GM10248 (cell line): ENCODE data around the gene PACC1.

Experiments
- CTCF ChIA-PET: fragments of 300-600 bp; sonication (Branson Sonifier 250); formaldehyde crosslinking; extraction: SDS; loops from one replicate; lab custom pipeline; 2021; ENCODE audit warnings: antibody characterized with exemption; lab: Yijun Ruan, JAX
- POLR2A ChIA-PET: fragments of 350-650 bp; sonication (Branson Sonifier 250); formaldehyde crosslinking; extraction: SDS; loops from one replicate; lab custom pipeline; 2020; ENCODE audit warnings: antibody characterized with exemption; lab: Yijun Ruan, JAX
- DNase-seq: peaks from one replicate; pipeline ENCODE4 v3.0.0; 2012; ENCODE audit errors: extremely low spot score
- TF ChIP-seq, protein P1 (sequence below): IDR thresholded peaks from 2 replicates; pipeline ENCODE4 v1.5.1; 2012; ENCODE audit warnings: mild to moderate bottlenecking, low read depth; ENCODE audit errors: extremely low read depth, missing control alignments, control extremely low read depth

The PACC1 gene

DNA sequence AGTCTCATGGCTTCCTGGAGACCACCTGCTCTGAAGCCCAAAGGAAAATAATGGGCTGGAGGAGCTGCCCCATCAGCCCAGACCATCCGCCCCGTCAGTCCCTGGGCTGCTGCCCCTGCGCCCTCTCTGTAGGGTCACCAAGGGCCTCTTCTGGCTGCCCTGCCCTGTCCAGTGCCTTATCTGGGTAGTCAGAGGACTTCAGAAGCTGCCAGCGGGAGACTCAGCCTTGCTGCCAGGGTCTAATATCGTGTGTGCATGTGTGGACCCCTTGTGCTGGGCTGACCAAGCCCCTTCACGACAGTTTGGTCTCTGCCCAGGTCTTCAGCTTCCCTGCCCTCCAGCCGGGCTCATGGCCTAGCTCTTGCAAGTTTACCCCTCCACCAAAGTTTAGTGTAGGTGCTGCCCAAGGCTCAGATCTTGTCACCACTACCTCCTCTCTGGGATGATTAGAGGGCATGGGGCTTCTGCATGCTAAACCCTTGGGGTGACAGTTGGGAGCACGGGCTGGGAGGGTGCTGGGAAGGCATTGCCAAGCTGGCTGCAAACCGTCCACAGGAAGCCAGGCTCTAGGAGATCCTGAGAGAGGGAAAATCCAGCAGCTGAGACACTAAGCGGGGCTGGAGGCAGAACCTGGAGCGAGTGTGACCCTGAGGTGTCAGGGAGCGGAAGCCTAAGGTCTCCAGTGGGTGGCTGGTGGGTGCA lies 38.6 kb upstream of the PACC1 start:
- CTCF ChIA-PET: interaction anchor here (0.9 to 11.3 kb wide), 9 partner anchors 8 to 771 kb away, joined by 3 to 221 read pairs (median 103); partner anchors contain the start of genes DTL and INTS7
- DNase-seq: no peak
- TF ChIP-seq, protein P1, sequence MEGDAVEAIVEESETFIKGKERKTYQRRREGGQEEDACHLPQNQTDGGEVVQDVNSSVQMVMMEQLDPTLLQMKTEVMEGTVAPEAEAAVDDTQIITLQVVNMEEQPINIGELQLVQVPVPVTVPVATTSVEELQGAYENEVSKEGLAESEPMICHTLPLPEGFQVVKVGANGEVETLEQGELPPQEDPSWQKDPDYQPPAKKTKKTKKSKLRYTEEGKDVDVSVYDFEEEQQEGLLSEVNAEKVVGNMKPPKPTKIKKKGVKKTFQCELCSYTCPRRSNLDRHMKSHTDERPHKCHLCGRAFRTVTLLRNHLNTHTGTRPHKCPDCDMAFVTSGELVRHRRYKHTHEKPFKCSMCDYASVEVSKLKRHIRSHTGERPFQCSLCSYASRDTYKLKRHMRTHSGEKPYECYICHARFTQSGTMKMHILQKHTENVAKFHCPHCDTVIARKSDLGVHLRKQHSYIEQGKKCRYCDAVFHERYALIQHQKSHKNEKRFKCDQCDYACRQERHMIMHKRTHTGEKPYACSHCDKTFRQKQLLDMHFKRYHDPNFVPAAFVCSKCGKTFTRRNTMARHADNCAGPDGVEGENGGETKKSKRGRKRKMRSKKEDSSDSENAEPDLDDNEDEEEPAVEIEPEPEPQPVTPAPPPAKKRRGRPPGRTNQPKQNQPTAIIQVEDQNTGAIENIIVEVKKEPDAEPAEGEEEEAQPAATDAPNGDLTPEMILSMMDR: no peak
- POLR2A ChIA-PET: no interaction called here

DNA sequence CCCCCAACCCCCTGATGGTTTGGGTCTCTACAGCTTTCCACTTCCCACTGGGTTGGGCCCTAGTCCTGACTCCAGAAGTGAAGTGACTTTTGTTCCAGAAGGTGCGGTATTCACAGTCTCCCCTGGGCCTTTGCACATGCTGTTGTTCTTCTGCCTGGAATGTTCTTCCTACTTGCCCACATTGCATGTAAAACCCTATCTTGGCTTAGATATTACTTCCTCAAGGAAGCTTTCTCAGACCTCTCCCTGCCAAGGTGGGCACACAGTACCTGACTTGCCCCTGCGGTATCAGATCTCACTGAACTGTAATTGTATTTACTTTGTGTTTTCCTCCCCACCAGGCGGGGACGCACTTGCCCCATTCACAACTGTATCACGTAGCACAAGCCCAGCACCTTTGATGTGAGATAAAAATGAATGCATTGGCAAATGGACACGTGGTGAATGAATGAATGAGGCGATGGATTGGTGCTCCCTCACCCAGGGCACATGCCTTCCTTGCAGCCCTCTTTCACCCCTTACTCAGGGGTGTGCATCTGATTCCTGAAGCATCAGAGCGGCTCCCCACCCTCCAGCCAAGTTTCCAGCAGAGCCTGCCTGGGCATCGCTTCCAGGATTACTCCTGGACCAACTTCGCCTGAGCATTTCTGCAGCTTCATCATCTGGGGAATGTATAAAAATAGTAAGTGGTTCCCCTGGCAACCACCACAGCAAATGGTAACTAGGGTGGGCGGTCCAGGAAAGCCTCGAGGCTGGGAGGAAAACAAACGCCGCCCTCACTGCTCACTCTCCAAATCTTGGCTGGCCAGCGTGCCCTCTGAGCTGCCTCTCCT lies 37.9 kb upstream of the PACC1 start:
- ChIA-PET POLR2A (no interaction called here), CTCF (interaction anchor here (0.9 to 11.3 kb wide), 9 partner anchors 8 to 771 kb away, joined by 3 to 221 read pairs (median 103); partner anchors contain the start of genes DTL and INTS7)
- TF ChIP-seq, protein P1: no peak
- DNase-seq: no peak

DNA sequence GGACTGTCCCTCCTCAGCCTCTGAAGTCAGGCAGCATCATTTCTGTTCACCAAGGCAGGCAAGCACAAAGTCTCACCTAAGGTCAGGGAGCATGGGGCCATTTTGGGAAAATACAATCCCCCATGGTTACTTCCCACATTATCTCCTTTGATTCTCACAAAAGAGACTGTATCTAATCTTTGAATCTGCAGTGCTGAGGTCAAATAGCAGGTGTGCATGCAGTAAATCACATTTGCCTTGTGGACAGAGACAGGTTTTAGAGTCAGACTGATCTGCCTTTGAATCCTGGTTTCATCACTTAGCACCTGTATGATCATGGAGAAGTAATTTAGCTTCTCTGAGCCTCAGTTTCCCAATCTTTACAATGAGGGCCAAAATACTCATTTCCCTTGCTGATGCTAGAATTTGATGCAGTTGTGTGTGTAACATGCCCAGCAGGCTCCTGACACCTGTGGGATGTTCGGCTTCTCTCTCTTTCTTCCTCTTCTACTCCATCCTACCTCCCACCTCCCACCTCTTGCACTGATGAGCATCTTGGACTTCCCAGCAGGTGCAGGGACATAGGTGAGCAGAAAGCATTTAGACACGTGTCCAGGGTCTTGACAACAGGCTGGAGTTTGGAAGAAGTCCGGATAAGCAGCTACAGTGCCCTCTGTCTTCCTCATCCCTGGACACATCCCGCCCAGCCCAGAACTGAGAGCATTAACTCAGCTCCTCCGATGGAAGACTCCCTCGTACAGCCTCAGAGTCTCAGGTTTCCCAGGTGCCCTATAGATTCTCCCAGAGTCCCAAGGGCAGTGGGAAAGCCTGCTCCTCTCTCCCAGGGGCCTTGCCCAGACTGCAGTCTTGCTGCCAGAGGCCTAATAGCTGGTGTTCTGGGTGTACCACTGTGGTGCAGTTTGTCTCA lies 37.0 kb upstream of the PACC1 start:
- no peak for DNase-seq
- TF ChIP-seq, protein P1: no peak
- CTCF ChIA-PET: interaction anchor here (1.3 to 11.3 kb wide), 7 partner anchors 11 to 387 kb away, joined by 3 to 221 read pairs (median 103); no protein-coding TSS in a partner anchor
- POLR2A ChIA-PET: no interaction called here

DNA sequence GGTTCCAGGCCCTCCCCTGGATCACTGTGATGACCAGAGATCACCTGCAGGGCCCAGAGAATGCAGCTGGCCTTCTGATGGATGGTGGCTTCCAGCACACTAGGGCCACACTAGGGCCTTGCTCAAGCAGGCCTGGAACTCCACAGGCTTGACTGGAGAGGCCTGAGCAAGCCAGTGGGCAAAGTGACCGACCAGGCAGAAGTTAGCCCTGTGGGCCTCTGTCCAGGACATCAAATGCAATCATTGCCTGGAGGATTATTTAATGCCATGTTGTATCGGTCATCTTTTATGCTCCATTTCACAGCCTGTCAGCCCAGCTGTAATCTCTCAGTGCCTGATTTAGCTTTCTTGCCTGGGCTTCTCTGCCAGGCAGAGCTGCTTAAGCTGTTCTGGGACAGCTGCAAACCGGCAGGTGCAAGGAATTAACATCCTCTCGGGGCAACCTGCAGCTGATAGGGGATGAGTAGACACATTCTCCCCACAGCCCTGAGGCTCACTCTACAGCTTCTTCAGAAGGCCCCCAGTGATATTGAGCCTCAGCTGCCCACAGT lies 35.7 kb upstream of the PACC1 start:
- CTCF ChIA-PET: interaction anchor here (0.6 to 11.3 kb wide), 6 partner anchors 14 to 415 kb away, joined by 3 to 221 read pairs (median 3); partner anchors contain the start of genes DTL and INTS7
- TF ChIP-seq, protein P1: no peak
- no peak for DNase-seq
- POLR2A ChIA-PET: no interaction called here

DNA sequence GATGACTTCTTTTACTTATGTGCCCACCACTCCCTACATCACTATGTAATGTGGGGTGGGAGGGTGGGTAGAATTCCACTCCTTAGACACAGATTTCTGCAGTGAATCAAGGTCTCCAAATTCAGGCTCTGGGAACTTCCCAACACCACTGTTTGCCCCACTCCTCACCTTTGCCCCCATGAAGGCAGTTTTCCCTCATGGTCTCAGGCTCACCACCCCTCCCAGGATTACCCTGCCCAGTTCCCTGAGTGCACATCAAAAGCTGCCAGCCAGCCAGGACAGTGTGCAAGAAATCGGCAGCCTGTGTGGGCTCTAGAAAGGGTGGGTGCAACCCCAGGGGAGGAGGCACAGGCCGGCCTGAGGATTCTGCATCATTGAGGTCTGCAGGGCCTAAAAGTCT lies 32.8 kb upstream of the PACC1 start:
- DNase-seq: no peak
- TF ChIP-seq, protein P1: no peak
- ChIA-PET CTCF (interaction anchor here (1.0 kb wide), 1 partner anchor 9 kb away, joined by 3 read pairs; no protein-coding TSS in a partner anchor), POLR2A (no interaction called here)

DNA sequence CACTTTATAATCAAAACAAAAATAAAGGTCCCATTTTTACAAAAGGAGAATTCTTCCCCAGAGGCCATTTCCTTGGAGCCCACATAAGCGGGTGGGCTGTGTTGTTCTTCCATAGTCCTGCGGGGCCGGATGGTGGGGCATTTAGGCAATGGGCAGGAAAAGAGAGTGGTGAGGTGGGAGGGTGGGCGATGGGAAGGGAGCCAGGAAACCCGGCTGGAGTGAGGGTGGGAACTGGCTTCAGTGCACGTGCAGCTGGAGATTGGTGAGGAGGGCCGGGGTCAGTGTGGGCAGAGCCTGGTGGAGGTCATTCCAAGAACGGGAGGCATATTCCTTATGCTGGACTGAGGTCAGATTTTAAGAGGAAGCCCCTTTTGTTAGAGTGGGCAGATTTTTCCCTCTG lies 31.6 kb upstream of the PACC1 start:
- ChIA-PET POLR2A (no interaction called here), CTCF (interaction anchor here (1.0 kb wide), 1 partner anchor 10 kb away, joined by 3 read pairs; no protein-coding TSS in a partner anchor)
- DNase-seq: no peak
- TF ChIP-seq, protein P1: no peak
